ENCODE results near the gene SFT2D3. TPM values are rescaled to one million over a fixed set of nuclear protein-coding genes. Genes with fewer than 3 reads are reported as not detected.

The SFT2D3 gene
- total RNA-seq, 1 experiment from 2014 or later, result 3.1 TPM

DNA sequence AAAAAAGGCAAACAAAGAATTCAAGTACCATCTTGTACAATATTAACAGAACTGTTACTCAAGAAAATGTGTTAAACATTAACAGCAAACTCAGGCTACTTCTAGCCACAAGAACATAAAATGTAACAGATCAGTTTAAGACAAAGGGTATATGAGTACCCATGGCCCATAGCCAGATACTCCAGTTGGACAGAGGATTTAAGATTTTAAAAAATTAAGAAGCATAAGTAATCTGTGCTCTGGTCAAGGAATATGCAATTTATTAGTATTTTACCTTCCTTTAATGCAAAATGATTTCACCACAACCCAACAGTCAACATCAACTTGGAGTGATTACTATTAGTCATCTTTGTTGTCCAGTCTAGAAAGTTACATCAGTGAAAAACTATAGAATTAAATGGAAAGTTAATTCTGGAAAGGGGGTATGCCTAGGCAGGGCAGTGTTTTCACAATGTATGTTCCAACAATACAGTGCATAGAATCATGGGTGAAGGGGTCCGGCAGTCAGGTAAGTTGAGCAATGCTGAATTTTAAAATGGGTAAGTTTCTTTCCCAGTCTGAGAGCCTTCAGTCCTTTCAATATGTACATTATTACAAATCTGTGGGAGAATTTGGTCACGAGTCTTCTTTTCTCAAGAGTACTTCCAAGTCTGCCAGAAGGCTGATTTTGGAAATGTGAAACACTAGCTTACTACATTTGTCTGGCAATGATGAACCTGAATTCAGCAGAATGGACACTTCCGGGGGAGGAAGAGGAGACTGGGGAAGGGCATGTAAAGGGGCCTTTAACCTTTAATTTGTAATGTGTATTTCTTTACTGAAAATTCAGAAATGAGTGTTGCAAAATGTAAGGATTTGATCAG lies 34.5 kb downstream of the SFT2D3 start (continued):
- TF ChIP-seq, protein P1, sequence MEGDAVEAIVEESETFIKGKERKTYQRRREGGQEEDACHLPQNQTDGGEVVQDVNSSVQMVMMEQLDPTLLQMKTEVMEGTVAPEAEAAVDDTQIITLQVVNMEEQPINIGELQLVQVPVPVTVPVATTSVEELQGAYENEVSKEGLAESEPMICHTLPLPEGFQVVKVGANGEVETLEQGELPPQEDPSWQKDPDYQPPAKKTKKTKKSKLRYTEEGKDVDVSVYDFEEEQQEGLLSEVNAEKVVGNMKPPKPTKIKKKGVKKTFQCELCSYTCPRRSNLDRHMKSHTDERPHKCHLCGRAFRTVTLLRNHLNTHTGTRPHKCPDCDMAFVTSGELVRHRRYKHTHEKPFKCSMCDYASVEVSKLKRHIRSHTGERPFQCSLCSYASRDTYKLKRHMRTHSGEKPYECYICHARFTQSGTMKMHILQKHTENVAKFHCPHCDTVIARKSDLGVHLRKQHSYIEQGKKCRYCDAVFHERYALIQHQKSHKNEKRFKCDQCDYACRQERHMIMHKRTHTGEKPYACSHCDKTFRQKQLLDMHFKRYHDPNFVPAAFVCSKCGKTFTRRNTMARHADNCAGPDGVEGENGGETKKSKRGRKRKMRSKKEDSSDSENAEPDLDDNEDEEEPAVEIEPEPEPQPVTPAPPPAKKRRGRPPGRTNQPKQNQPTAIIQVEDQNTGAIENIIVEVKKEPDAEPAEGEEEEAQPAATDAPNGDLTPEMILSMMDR (IDR thresholded peaks at IDR 0.05 in 2 of 3, conservative IDR thresholded peaks at IDR 0.05 in 1 of 3; ENCODE audit: borderline replicate concordance in 1 of 3, insufficient read depth in 1 of 3, low read depth in 2 of 3, low read length in 2 of 3), result no peak
- TF ChIP-seq POLR2AphosphoS5 (IDR thresholded peaks at IDR 0.05; ENCODE audit: low read depth, low read length), result no peak
- TF ChIP-seq, protein P2, sequence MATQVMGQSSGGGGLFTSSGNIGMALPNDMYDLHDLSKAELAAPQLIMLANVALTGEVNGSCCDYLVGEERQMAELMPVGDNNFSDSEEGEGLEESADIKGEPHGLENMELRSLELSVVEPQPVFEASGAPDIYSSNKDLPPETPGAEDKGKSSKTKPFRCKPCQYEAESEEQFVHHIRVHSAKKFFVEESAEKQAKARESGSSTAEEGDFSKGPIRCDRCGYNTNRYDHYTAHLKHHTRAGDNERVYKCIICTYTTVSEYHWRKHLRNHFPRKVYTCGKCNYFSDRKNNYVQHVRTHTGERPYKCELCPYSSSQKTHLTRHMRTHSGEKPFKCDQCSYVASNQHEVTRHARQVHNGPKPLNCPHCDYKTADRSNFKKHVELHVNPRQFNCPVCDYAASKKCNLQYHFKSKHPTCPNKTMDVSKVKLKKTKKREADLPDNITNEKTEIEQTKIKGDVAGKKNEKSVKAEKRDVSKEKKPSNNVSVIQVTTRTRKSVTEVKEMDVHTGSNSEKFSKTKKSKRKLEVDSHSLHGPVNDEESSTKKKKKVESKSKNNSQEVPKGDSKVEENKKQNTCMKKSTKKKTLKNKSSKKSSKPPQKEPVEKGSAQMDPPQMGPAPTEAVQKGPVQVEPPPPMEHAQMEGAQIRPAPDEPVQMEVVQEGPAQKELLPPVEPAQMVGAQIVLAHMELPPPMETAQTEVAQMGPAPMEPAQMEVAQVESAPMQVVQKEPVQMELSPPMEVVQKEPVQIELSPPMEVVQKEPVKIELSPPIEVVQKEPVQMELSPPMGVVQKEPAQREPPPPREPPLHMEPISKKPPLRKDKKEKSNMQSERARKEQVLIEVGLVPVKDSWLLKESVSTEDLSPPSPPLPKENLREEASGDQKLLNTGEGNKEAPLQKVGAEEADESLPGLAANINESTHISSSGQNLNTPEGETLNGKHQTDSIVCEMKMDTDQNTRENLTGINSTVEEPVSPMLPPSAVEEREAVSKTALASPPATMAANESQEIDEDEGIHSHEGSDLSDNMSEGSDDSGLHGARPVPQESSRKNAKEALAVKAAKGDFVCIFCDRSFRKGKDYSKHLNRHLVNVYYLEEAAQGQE (IDR thresholded peaks at IDR 0.05; ENCODE audit: low read depth), result no peak
- no peak for TF ChIP-seq EZH2phosphoT487 (IDR thresholded peaks at IDR 0.05; ENCODE audit: borderline replicate concordance)
- TF ChIP-seq SRF (IDR thresholded peaks at IDR 0.05; ENCODE audit: low read depth), result no peak

DNA sequence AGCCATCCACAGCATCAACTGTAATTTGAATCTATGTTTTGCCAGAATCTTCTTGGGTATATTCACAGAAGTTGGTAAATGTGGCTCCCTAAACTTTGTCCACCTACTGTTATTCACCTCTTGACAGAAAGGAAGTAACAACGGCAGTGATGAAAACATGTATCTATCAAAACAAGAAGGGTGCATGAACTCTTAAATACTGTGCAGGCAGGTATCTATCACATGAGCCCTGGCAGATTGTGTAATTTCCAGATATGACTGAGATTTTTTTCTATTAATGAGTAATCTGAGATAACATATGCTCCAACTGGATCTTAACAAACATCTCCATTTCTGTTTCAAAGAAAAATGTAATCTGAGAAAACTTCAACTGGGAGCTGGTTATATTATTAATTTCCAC lies 36.6 kb downstream of the SFT2D3 start:
- H3K4me1 ChIP-seq (ENCODE audit: control insufficient read depth in 1 of 2, insufficient read depth in 2 of 2, low read length in 2 of 2), result no peaks in the 10 kb centered on the region
- DNase-seq (ENCODE audit: low read depth, low spot score) (no peak), ATAC-seq (no peak)
- no peak overlapping the region for H3K27ac ChIP-seq (ENCODE audit: low read depth, low read length)
- H3K9ac ChIP-seq (ENCODE audit: low read length), result no peak overlapping the region
- H3K4me3 ChIP-seq (replicated peaks in 1 of 2; ENCODE audit: low read depth in 1 of 2, low read length in 2 of 2), result no peak overlapping the region
- intact Hi-C loops (cut with micrococcal nuclease), result no loop called here
- no peak overlapping the region for H3K4me2 ChIP-seq (ENCODE audit: low read length)
- no peaks in the 10 kb centered on the region for H3K27me3 ChIP-seq (ENCODE audit: insufficient read depth, low read length)
- ChIA-PET RAD21 (ENCODE audit: low non-redundant PET in 1 of 2, low total read pairs in 2 of 2, uncharacterized antibody in 2 of 2, unreplicated experiment in 2 of 2) (no interaction called here), POLR2A (no interaction called here), CTCF (no interaction called here)
- no peaks in the 10 kb centered on the region for H3K9me3 ChIP-seq (ENCODE audit: control insufficient read depth in 1 of 2, insufficient read depth in 1 of 2, low read depth in 1 of 2, low read length in 2 of 2)
- H3K9me2 ChIP-seq (ENCODE audit: insufficient read depth), result no peaks in the 10 kb centered on the region
- peaks cover 4% of the 10 kb centered on the region; the same call in 1 of the 2 replicates for H4K20me1 ChIP-seq (ENCODE audit: insufficient read depth)
- H3K36me3 ChIP-seq (ENCODE audit: control insufficient read depth in 1 of 2, insufficient read depth in 2 of 2, low read length in 2 of 2), result peaks cover 0 to 9% of the 10 kb centered on the region in 2 experiments; a peak in 2 of 4 replicates
- no peaks in the 10 kb centered on the region; the same call in 1 of the 2 replicates for H3K79me2 ChIP-seq (ENCODE audit: insufficient read depth, low read length)
- BruUV-seq (replicated peaks), result no TSS peak
- H2AFZ ChIP-seq (ENCODE audit: low read depth, low read length, poor library complexity, severe bottlenecking), result no peak overlapping the region
- TF ChIP-seq TCF7L2 (IDR thresholded peaks at IDR 0.05; ENCODE audit: borderline replicate concordance, extremely low read depth, insufficient read depth, insufficient read length) (no peak), CBX3 (IDR thresholded peaks at IDR 0.05; ENCODE audit: low read depth) (no peak), SRF (IDR thresholded peaks at IDR 0.05; ENCODE audit: low read depth) (no peak), ZNF274 (IDR thresholded peaks at IDR 0.05; ENCODE audit: low read depth, low read length) (no peak), EGR1 (IDR thresholded peaks at IDR 0.05; ENCODE audit: low read depth) (no peak), POLR2A (IDR thresholded peaks at IDR 0.05; ENCODE audit: borderline replicate concordance, extremely low read depth, insufficient read depth, insufficient read length) (no peak), FOSL1 (IDR thresholded peaks at IDR 0.05; ENCODE audit: low read depth) (no peak)
- TF ChIP-seq, protein P2 (IDR thresholded peaks at IDR 0.05; ENCODE audit: low read depth), result no peak
- TF ChIP-seq, protein P3, sequence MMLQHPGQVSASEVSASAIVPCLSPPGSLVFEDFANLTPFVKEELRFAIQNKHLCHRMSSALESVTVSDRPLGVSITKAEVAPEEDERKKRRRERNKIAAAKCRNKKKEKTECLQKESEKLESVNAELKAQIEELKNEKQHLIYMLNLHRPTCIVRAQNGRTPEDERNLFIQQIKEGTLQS (IDR thresholded peaks at IDR 0.05), result no peak

Data from HCT116 (cell line).